HG03520 (cell line): ENCODE data around the gene JKAMP.
"Not testable (repeated sequence)": the region's sequence is repeated elsewhere in the genome, so short reads cannot be mapped to it uniquely, and the experiment has no call there.

Experiments used
- ATAC-seq: cut with Tn5 transposase; IDR thresholded peaks from one replicate; pipeline ENCODE4 v1.9.1; 2021; ENCODE audit warnings: mild to moderate bottlenecking, moderate library complexity; ENCODE audit not compliant: unreplicated experiment

Gene JKAMP, protein sequence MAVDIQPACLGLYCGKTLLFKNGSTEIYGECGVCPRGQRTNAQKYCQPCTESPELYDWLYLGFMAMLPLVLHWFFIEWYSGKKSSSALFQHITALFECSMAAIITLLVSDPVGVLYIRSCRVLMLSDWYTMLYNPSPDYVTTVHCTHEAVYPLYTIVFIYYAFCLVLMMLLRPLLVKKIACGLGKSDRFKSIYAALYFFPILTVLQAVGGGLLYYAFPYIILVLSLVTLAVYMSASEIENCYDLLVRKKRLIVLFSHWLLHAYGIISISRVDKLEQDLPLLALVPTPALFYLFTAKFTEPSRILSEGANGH

DNA sequence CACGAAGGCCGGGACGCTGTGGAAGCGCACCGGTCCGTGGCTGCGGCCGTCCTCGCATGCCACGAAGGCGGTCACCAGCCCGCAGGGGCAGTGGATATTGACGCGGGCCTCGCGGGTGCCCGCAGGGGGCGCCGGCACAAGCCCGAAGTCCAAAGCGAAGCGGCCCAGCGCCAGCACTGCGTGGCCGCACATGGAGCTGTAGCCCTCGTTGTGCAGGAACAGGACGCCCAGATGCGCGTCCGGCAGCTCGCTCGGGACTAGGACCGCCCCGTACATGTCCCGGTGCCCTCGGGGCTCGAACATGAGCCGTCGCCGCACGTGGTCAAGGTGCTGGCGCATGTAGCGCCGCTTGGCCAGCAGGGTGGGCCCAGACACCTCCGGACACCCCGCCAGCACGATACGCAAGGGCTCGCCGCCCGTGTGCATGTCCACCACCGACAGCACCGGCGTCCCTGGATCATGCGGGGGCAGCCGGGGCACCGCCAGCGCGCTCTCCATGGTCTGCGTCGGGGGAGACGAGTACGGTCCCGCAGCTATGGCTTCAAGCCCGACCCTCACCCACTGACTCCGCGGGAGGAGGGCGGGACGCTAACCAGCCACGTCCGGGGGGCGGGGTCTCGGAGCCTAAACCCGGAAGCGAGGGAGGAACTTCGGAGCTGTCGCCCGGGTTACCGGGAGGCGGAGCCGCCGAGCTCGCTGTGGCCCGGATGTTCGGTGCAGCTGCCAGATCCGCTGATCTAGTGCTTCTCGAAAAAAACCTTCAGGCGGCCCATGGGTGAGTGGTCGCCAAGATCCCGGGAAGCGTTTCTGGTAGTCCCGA, at the start of gene JKAMP, which contains the start of gene L3HYPDH:
JKAMP (plus strand) TSS at position 699 of the 820 bp plus-strand sequence; CDS start at position 772, 73 bp downstream.
L3HYPDH (minus strand) TSS at position 590 of the 820 bp plus-strand sequence; CDS start at position 498, 92 bp downstream.
- ATAC-seq = peak; percentile 86

DNA sequence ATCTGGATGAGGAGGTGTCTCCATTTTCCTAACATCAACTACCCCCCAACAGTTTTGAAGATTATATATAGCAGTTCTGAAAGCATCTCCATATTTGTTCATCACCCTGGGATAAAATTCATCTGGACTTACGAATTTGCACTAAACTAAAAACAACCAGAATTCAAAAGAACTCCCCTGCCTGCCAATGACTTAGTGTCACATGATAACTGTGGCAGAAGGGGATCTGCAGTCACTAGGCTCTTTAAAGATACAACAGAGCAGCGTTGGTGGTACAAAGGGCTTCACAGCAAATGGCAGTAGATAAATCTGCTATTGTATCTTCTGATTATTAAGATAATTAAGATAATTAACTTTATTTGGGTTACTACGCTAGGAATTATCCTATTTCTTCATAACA, 49.2 kb upstream of the JKAMP start:
- no peak for ATAC-seq

GRCh38 chr14:59435987-59436386, 48.3 kb upstream of the JKAMP start:
- no peak for ATAC-seq

DNA sequence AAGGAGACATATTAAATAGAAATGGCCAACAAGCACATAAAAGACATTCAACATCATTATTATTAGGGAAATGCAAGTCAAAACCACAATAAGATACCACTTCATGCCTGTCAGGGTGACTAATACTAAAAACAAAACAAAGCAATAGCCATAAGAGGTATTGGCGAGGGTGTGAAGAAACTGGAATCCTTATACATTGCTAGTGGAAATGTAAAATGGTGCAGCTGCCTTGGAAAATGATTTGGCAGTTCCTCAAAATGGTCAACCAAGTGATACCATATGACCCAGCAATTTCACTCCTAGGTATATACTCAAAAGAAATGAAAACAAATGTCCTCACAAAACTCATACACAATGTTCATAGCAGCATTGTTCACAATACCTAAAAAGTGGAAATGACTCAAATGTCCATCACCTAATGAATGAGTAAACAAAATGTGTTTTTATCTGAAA, 46.1 kb upstream of the JKAMP start:
- no peak for ATAC-seq

- ATAC-seq = no peak
Measured at GRCh38 chr14:59439256-59439965, 44.9 kb upstream of the JKAMP start.

- not testable (repeated sequence) for ATAC-seq
Measured at GRCh38 chr14:59448673-59449072, 35.6 kb upstream of the JKAMP start.

- ATAC-seq = no peak
Measured at GRCh38 chr14:59450716-59451115, 33.6 kb upstream of the JKAMP start.

DNA sequence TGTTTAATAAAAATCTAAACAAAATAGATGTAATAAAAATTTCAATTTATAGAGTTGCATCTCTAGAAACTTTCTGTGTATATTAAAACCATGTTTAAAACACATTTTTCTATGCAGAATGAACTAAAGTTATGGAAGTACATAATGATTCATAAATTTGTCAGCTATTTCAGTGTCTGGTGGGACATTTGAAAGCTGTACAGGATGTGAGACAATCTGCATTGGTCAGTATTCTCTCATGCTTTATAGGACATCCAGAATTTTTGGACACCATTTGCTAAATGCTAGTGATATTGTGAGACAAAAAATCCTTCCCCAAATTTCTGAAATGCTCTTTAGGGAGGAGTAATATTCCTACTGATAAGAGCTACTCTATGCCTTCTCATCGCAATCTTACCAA, 32.5 kb upstream of the JKAMP start:
- no peak for ATAC-seq

DNA sequence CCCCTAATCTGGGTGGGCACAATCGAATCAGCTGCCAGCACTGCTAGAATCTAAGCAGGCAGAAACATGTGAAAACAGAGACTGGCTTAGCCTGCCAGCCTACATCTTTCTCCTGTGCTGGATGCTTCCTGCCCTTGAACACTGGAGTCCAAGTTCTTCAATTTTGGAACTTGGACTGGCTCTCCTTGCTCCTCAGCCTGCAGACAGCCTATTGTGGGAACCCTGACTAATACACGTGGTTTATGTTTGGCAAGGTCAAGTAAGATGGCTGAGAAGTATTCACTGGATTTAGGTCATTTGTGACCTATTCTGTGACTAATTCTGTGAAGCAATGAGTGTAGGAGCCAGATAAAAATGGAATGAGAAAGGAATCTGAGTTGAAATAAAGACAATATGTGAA, 30.2 kb upstream of the JKAMP start:
- no peak for ATAC-seq

- ATAC-seq = no peak
Measured at GRCh38 chr14:59455411-59455810, 28.9 kb upstream of the JKAMP start.

DNA sequence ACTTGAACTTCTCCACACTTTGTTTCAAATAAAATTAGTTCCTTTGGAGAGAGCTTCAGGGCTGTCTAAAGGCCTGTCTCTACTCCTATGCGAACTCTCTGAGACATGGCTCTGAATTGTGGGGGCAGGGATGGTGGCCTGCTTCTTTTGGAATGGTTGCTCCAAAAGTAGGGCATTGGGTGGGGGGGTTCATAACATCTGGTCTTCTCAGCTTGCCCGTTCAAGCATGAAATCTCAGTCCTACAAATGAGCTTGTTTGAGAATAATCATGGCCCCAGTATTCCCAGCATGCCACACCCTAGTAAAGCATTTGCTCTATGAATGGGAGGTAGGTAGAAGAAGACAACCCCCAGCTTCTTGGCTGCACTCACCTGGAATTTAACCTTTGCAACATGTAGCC, 25.8 kb upstream of the JKAMP start:
- no peak for ATAC-seq

GRCh38 chr14:59460378-59460777, 23.9 kb upstream of the JKAMP start:
- no peak for ATAC-seq

DNA sequence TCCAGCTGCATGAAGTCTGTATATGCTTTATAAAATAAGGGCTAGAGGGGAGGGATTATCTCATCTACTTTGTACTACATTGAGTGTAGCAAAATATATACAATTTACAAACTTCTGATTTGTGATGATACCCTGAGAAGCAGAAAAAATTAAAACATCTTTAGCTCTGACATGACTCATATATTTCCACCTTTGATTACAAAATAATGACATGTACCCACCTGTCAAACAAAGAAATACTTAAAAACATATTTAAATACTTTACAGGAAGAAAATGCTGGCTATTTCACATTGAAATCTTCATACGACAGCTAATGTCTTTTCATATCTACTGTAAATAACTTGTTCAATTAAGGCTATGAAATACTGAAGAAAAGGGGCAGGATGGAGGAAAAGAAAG, 22.4 kb upstream of the JKAMP start:
- no peak for ATAC-seq

DNA sequence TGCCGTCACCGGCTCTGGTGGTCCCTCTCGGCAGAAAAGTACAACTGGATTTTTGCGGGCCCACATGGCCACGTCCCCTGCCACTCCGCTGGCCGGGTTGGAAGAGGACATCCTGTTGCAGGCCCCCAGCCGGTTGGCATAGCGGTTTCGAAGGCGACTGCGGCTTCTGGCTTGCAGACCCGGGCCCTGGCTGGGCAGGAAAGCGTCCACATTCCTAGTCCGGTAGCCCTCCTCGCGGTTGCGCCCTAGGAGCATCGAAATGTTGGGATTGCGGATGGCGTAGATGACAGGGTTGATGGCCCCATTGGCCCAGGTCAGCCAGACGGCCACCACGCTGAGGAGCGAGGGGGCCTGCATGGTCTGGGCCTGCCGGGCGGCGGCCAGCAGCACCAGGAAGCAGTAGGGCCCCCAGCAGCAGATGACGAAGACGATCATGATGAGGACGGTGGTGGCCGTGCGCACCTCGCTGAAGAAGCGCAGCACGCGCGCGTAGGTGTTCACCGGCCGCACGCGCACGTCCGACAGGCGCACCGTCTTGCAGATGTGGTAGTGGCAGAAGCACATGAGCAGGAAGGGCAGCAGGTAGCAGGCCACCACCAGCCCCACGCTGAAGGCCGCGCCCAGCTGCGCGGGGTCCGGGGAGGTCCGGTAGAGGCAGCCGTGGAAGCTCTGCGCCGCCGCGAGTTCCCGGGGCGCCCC, 20.4 kb upstream of the JKAMP start:
- ATAC-seq = peak; percentile 26

DNA sequence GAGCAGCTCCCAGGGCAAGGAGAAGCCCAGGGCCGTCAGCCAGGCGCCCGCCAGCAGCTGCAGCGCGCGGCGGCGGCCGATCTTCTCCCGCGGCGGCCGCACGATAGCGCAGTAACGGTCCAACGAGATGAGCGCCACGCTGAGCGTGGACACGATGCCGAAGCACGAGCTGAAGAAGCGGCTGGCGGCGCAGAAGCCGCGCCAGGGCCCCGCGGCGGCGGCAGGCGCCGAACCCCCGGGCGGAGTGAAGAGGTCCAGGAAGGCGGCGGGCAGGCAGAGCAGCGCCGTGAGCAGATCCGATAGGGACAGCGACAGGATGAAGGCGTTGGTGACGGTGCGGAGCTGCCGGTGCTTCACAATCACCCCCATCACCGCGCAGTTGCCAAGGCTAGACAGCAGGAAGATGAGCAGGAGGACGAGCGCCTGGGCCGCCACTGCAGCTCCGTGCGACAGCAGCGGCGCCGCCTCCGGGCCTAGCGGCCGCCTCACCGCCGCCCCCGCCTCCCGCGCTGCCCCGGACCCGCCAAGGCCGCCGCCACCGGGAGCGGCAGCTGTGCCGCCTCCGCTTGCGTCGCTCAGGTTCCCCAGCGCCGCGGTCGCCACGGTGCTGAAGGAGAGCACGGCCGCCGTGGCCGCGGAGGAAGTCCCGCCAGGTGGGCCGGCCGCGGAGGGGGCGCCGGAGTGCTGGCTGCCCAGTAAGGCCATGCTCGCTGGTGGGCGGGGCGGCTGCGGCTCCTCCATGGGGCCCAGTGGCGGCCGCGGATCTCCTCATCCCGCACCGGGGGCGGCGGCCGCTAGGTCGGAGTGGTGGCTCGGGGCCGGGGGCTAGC, 19.6 kb upstream of the JKAMP start:
- peak; percentile 63 for ATAC-seq

DNA sequence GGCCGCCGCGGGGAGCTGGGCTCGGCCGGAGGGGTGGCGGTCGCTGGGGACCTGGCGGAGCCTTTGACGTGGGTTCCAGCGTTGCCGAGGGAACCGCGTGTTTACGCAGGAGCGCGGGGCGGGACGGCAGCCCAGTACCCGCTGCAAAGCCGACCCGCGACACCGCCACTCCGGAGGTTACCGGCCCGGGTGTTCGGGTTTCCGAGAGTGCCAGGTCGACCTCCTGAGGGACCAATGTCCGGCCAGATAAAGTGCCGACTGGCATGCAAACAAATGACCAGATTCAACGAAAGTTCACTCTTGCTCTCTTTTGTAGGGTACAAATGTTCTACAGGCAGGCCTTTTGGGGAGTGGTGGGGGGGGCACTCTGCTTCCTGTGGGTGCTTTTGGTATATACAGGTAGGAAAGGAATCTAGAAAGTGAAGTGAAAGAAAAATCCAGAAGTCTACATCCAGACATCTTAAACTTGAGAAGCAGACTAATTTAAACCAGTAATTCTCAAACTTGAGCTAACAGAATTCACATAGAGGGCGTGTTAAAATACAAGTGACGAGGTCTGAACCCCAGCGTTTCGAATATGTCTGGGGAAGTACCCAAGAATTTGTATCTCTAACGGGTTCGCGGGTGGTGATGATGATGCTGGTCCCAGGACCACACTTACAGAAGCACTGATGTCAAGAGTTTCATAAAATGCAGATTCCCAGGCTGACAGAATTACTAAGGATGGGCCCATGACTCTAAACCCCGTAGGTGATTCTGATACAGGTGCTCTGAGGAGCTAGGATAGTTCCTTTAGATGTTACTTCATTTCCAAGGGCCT, 18.8 kb upstream of the JKAMP start, which contains the start of gene GPR135:
GPR135 (minus strand) TSS at position 65 of the 820 bp plus-strand sequence. CDS start 154 bp downstream, outside the sequence.
- peak; percentile 31 for ATAC-seq

DNA sequence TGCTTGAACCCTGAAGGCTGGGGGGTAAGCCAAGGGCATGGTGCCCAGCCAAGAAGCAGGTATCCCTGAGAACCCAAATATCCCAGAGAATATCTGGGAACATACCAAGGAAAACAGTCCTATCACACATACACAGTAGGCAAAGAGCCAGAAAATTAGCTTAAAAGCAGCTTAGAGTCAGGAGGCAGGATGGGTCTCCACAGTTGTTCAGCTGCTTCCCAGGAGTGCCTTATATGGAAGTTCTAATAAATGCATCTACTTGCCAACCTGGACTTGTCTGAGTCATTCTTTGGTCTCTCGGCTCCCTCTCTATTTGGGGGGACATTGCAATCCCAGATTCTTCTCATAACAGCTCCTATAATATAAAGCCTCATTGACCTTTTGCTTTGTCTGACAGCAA, 10.1 kb upstream of the JKAMP start:
- no peak for ATAC-seq

DNA sequence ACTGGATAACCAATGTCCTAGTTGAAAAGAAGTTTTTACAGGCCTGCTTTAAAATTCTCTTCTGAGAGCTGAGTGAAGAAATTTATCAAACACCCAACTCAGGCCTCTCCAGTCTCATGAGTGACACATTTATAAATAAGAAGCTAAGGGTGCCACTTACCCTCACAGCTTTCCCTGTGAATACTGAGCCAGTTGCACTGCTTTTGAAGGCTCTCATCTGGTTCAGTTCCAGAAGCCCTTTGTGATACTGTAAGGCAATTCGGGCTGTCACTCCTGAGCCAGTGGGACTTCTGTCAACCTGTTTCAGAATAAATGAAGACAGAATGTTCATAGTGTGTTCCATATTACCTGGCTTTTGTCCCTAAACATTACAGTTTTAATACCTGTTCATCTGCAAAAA, 8.6 kb upstream of the JKAMP start:
- no peak for ATAC-seq

- ATAC-seq = no peak
Measured at GRCh38 chr14:59478540-59478939, 5.8 kb upstream of the JKAMP start.
